Stomach (tissue), 9 donors: ENCODE measurements around the gene WDR18. TPM values are rescaled to one million over a fixed set of nuclear protein-coding genes. Genes with fewer than 3 reads are reported as not detected.

ENCODE experiments used
- DNase-seq, 2 donors: peaks; one replicate each; pipeline versions ENCODE4 v3.0.0 to v3.0.0-alpha.2; 2013 to 2019
- H3K27ac ChIP-seq, 5 donors: fragments of 200-600 bp in 4 of 5; sonication (generic) in 4 of 5; one replicate each; pipeline ENCODE4 v1.5.1; 2013 to 2019; ENCODE audit warnings: mild to moderate bottlenecking in 1 of 5, moderate library complexity in 1 of 5
- H3K27me3 ChIP-seq, 3 donors: fragments of 200-600 bp; sonication (generic); one replicate each; pipeline ENCODE4 v1.5.1; 2017 to 2019; ENCODE audit warnings: mixed run types in 1 of 3
- H3K36me3 ChIP-seq, 4 donors: fragments of 200-600 bp; sonication (generic); 1 replicate in 3 of 4; 2 replicates in 1 of 4; pipeline ENCODE4 v1.5.1; 2016 to 2019
- H3K4me1 ChIP-seq, 4 donors: fragments of 200-600 bp; sonication (generic); one replicate each; pipeline ENCODE4 v1.5.1; 2016 to 2019
- H3K4me3 ChIP-seq, 4 donors: fragments of 200-600 bp; sonication (generic) in 3 of 4; one replicate each; pipeline ENCODE4 v1.5.1; 2016 to 2019; ENCODE audit warnings: mild to moderate bottlenecking in 1 of 4
- H3K9me3 ChIP-seq, 4 donors: fragments of 200-600 bp; sonication (generic); one replicate each; pipeline ENCODE4 v1.5.1; 2016 to 2019
- EP300 ChIP-seq: sonication (generic); formaldehyde crosslinking; IDR thresholded peaks from one replicate; pipeline ENCODE4 v1.6.1; 2017; ENCODE audit warnings: antibody characterized with exemption
- POLR2A ChIP-seq, 4 donors: fragments of 450-650 bp; IDR thresholded peaks; one replicate each; pipeline ENCODE4 v1.6.1; 2016; ENCODE audit warnings: antibody characterized with exemption in 4 of 4, control low read depth in 2 of 4, mild to moderate bottlenecking in 1 of 4, moderate library complexity in 1 of 4
- POLR2AphosphoS5 ChIP-seq, 3 donors: sonication (generic); formaldehyde crosslinking; IDR thresholded peaks; one replicate each; pipeline ENCODE4 v1.6.1; 2016; ENCODE audit warnings: antibody characterized with exemption in 3 of 3
- WGBS, 5 donors: extraction: QIAGEN DNeasy Blood & Tissue Kit in 3 of 5; methylation state at CpG; one replicate each; pipeline versions ENCODE4 v1.1.5 to v1.1.7; 2013 to 2018; 5-methylcytosine and 5-hydroxymethylcytosine counted together
- intact Hi-C: fragments of 100-400 bp; cut with DNase I; formaldehyde crosslinking; loops from one replicate; pipeline ENCODE4 v1.15.1; 2023; ENCODE audit warnings: low total_unique reads
- polyA plus RNA-seq, 3 donors: library from polyadenylated mRNA; stranded (reverse); fragments of 200-250 nt; gene quantifications; one replicate each; pipeline ENCODE4 v1.2.3, GENCODE V29; 2013
- total RNA-seq, 5 donors: library from RNA; depleted of rRNA; stranded (reverse); fragments of >200 nt; gene quantifications; one replicate each; pipeline versions ENCODE4 v1.1.0 to v1.2.3, GENCODE V29; 2014 to 2016
- TF ChIP-seq, protein P1 (sequence below), 7 experiments: fragments of 450-650 bp in 4 of 7; fragments of 200-600 bp in 3 of 7; sonication (generic) in 3 of 7; IDR thresholded peaks; one replicate each; pipeline ENCODE4 v1.5.1; 2016 to 2019; ENCODE audit warnings: antibody characterized with exemption in 7 of 7, control low read depth in 2 of 7, mild to moderate bottlenecking in 1 of 7
- donor health status: healthy with polysubstance abuse.
- donor health status: Bipolar disorder and iron deficiency.
- donor health status: healthy.

WDR18 gene
- total and polyA plus RNA-seq, 8 donors, result 19.1 to 410 (median 60.6) TPM

DNA sequence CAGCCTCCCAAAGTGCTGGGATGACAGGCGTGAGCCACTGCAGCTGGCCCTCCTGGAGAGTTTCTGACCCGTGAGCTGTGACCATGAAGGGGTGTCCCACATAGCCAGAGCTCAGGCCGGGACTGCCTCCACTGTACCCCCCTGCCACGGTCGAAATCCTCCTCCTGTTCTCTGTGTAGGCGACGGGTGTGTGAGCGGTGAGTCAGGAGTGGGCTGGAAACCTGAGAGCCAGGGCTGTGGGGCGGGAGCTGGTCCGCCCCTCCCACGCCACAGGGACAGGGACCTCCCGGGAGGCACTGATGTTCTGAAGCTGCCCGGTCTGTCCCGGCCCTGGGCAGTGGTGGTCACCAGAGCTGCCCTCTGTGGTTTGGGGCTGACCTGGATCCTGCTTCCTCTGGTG is 3.9 kb downstream of the WDR18 start:
- WGBS, 5 donors, result 71 to 87% (median 82%) methylated on average over 9 to 14 of the region's 14 CpGs
- intact Hi-C loops, result loop anchor here (10.0 kb wide), 1 partner anchor 223 kb away; no protein-coding TSS in a partner anchor
- DNase-seq, result no peak
- Histone ChIP-seq H3K4me3 (no peak overlapping the region), H3K27me3 (no peaks in the 10 kb centered on the region), H3K9me3 (no peaks in the 10 kb centered on the region), H3K27ac (no peak overlapping the region), H3K36me3 (peaks cover 38 to 68% (median 62%) of the 10 kb centered on the region in 4 donors), H3K4me1 (peaks cover 12 to 37% (median 22%) of the 10 kb centered on the region in 4 donors)
- TF ChIP-seq, protein P1, sequence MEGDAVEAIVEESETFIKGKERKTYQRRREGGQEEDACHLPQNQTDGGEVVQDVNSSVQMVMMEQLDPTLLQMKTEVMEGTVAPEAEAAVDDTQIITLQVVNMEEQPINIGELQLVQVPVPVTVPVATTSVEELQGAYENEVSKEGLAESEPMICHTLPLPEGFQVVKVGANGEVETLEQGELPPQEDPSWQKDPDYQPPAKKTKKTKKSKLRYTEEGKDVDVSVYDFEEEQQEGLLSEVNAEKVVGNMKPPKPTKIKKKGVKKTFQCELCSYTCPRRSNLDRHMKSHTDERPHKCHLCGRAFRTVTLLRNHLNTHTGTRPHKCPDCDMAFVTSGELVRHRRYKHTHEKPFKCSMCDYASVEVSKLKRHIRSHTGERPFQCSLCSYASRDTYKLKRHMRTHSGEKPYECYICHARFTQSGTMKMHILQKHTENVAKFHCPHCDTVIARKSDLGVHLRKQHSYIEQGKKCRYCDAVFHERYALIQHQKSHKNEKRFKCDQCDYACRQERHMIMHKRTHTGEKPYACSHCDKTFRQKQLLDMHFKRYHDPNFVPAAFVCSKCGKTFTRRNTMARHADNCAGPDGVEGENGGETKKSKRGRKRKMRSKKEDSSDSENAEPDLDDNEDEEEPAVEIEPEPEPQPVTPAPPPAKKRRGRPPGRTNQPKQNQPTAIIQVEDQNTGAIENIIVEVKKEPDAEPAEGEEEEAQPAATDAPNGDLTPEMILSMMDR (IDR thresholded peaks at IDR 0.05), result no peak
- TF ChIP-seq POLR2A (IDR thresholded peaks at IDR 0.05) (no peak), POLR2AphosphoS5 (IDR thresholded peaks at IDR 0.05) (no peak), EP300 (no peak)

DNA sequence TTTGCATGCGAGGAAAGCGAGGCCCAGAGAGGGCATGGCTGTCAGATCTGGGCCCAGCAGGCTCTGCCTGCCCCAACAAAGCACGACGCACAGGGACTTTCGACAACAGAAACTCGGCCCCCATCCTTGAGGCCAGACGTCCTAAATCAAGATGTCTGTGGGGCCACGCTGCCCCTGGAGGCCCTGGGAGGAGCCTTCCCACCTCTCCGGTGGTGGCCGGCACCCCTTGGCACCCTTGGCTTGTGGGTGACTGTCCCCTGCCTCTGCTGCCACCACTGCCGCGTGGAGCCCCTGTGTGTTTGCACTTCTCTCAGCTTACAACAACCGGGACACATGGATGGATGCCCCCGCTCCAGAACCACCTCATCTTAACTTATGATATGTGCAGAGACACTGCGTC is 4.4 kb downstream of the WDR18 start:
- no peak overlapping the region for H3K4me3 ChIP-seq
- no peaks in the 10 kb centered on the region for H3K27me3 ChIP-seq
- H3K36me3 ChIP-seq, result peaks cover 42 to 73% (median 66%) of the 10 kb centered on the region in 4 donors
- intact Hi-C loops, result loop anchor here (10.0 kb wide), 1 partner anchor 224 kb away; no protein-coding TSS in a partner anchor
- no peak for DNase-seq
- H3K4me1 ChIP-seq, result peaks cover 11 to 33% (median 18%) of the 10 kb centered on the region in 4 donors
- H3K9me3 ChIP-seq, result no peaks in the 10 kb centered on the region
- 83 to 91% (median 90%) methylated on average over 15 of the region's 15 CpGs for WGBS, 5 donors
- no peak overlapping the region for H3K27ac ChIP-seq
- no peak for TF ChIP-seq EP300
- no peak for TF ChIP-seq POLR2AphosphoS5 (IDR thresholded peaks at IDR 0.05)
- no peak for TF ChIP-seq POLR2A (IDR thresholded peaks at IDR 0.05)
- TF ChIP-seq, protein P1 (IDR thresholded peaks at IDR 0.05), result no peak

DNA sequence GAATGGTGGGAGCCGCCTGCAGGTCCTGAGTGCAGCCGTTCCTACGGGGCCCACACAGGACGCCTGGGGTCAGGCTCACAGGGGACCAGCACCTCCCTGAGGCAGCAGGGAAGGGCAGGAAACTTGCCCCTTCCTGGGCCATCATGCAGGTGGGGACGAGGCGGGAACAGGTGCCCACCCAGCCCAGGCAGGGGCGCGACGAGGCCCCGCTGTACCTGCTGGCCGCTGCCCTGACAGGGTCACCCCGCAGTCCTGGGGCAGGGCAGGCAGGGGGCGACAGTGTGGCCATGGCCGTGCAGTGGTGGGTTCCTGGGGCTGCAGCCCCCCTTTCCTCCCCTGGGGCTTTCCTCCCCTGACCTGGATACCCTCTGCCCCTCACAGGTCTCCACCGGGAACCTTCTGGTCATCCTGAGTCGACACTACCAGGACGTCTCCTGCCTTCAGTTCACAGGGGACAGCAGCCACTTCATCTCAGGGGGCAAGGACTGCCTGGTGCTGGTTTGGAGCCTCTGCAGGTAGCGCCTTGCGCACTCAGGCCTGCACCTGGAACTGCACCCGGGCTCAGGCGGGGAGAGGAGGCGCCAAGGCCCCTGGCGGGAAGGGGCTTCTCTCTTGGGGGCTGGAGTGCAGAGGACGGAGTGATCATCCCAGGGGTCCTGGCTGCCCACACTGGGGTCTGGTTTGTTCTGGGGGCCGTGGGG is 5.4 kb downstream of the WDR18 start:
- DNase-seq, result no peak
- H3K4me1 ChIP-seq, result peaks cover 6 to 27% (median 11%) of the 10 kb centered on the region in 4 donors
- H3K27me3 ChIP-seq, result peaks cover 0 to 1% (median 0%) of the 10 kb centered on the region in 3 donors
- H3K27ac ChIP-seq, result no peak overlapping the region
- WGBS, 5 donors, result 85 to 94% (median 91%) methylated on average over 15 to 25 of the region's 25 CpGs
- no peak overlapping the region for H3K4me3 ChIP-seq
- TF ChIP-seq, protein P1 (IDR thresholded peaks at IDR 0.05), result no peak
- TF ChIP-seq POLR2A (IDR thresholded peaks at IDR 0.05) (no peak), EP300 (no peak), POLR2AphosphoS5 (IDR thresholded peaks at IDR 0.05) (no peak)
- no peaks in the 10 kb centered on the region for H3K9me3 ChIP-seq
- peaks cover 48 to 83% (median 77%) of the 10 kb centered on the region in 4 donors for H3K36me3 ChIP-seq
- intact Hi-C loops, result loop anchor here (10.0 kb wide), 1 partner anchor 225 kb away; no protein-coding TSS in a partner anchor

DNA sequence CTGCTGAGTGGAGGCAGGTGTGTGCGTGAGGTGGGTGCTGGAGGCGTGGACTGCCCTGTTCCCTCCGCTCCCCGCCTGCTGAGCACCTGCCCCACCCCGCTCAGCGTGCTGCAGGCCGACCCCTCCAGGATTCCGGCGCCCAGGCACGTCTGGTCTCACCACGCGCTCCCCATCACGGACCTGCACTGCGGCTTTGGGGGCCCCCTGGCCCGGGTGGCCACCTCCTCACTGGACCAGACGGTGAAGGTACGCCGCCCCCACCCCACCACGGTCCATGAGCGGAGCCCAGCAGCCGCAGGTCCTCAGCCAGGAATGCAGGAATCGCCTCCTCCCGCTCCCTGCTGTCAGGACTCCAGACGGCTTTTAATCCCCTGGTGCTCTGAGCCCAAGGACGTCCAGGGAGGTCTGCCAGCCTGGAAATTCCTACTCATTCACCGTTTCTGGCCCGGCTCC is 6.0 kb downstream of the WDR18 start:
- H3K36me3 ChIP-seq, result peaks cover 49 to 88% (median 80%) of the 10 kb centered on the region in 4 donors
- TF ChIP-seq, protein P1 (IDR thresholded peaks at IDR 0.05), result no peak
- TF ChIP-seq POLR2AphosphoS5 (IDR thresholded peaks at IDR 0.05), result no peak
- TF ChIP-seq POLR2A (IDR thresholded peaks at IDR 0.05), result no peak
- TF ChIP-seq EP300, result no peak
- DNase-seq, result no peak

More for the DNA sequence above, 6.0 kb downstream of the WDR18 start:
- H3K4me3 ChIP-seq, result no peak overlapping the region
- 77 to 91% (median 87%) methylated on average over 18 to 27 of the region's 27 CpGs for WGBS, 5 donors
- intact Hi-C loops, result no loop called here
- H3K9me3 ChIP-seq, result no peaks in the 10 kb centered on the region
- H3K4me1 ChIP-seq, result peaks cover 0 to 23% (median 10%) of the 10 kb centered on the region in 4 donors
- peaks cover 0 to 8% (median 0%) of the 10 kb centered on the region in 3 donors for H3K27me3 ChIP-seq
- no peak overlapping the region for H3K27ac ChIP-seq
